Measurements from ENCODE around the gene LRRC71. TPM values are rescaled to one million over a fixed set of nuclear protein-coding genes. Genes with fewer than 3 reads are reported as not detected.

Gene LRRC71
- total and polyA plus RNA-seq, 5 donors from 2014 or later = not detected

DNA sequence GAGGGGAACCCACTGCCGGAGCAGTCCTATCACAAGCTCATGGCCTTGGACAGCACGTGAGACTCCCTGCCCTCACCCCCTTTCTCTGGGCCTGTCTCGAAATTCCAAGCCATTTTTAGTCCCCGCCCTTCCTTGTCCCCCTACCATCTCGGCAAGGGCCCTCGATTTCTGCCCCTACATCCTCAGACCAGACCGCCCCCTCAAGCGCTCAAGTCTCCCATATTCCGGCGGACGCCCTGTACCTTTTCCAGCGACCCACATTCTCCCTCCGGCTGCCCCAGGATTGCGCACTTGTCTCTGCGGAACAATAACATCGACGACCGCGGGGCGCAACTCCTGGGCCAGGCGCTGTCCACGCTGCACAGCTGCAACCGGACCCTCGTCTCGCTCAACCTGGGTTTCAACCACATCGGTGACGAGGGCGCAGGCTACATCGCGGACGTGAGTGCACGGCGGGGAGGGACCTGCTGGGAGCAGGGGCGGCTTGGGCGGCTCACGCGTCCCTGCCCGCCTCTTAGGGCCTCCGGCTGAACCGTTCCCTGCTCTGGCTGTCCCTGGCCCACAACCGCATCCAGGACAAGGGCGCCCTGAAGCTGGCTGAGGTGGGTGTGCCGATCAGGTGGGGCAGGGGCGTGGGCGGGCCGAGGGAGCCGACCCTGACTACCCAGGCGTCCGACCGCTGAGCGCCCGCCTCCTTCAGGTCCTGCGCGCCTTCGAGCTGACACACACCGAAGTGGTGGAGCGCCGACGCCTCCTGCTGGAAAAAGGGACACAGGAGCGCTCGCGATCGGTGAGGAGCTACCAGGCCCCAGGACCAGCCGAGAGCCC, 7.0 kb downstream of the LRRC71 start:
- peaks cover 0 to 33% (median 10%) of the 10 kb centered on the region in 4 donors for H3K4me1 Mint-ChIP-seq
- no peaks in the 10 kb centered on the region for H3K36me3 ChIP-seq (ENCODE audit: control insufficient read depth, insufficient read depth, low read length)
- H3K9me3 Mint-ChIP-seq = peaks cover 0 to 4% (median 0%) of the 10 kb centered on the region in 7 donors
- H3K4me3 ChIP-seq (ENCODE audit: low read depth, low read length) = no peak overlapping the region
- H3K9me3 ChIP-seq (ENCODE audit: control insufficient read depth in 2 of 2, low read length in 2 of 2) = no peaks in the 10 kb centered on the region
- H3K4me1 ChIP-seq (ENCODE audit: control insufficient read depth, insufficient read depth, low read length, poor library complexity, severe bottlenecking) = peaks cover 20% of the 10 kb centered on the region
- peaks cover 86% of the 10 kb centered on the region for H3K27me3 Mint-ChIP-seq
- ATAC-seq (ENCODE audit: low read depth in 2 of 2) (peak; percentile 52 to 67), DNase-seq (peak; percentile 38 to 75 (median 53))
- H3K4me3 Mint-ChIP-seq = peak overlapping the region in 1 of 4 donors; percentile 15
- no peak overlapping the region for H3K27ac Mint-ChIP-seq
- no peak overlapping the region for H3K27ac ChIP-seq (ENCODE audit: insufficient read depth, low read length, poor library complexity, severe bottlenecking)
- H3K27me3 ChIP-seq (ENCODE audit: control insufficient read depth, insufficient read depth, low read length) = peaks cover 23% of the 10 kb centered on the region
- no peaks in the 10 kb centered on the region for H3K36me3 Mint-ChIP-seq

DNA sequence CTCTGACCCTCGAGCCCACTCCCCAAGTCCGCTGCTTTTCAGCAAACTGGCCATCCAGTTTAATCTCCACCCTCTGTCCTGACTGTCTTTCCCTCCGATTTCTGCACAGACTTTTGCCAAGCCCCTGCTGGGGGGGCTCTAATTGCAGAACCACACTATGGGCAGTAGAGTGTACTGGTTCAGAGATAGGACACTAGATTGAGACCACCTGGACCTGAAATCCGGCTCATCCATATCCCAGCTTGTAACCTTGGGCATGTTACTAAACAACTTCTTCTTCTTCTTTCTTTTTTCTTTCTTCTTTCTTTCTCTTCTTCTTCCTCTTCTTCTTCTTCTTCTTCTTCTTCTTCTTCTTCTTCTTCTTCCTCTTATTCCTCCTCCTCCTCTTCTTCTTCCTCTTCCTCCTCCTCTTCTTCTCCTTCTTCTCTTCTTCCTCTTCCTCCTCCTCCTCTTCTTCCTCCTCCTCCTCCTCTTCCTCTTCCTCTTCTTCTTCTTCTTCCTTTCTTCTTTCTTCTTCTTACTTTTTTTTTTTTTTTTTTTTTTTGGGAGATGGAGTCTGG, 7.7 kb downstream of the LRRC71 start:
- Mint-ChIP-seq H3K9me3 (peaks cover 0 to 4% (median 0%) of the 10 kb centered on the region in 7 donors), H3K4me3 (peak overlapping the region in 3 of 4 donors; percentile 15 to 51 (median 16)), H3K27me3 (peaks cover 86% of the 10 kb centered on the region), H3K4me1 (peaks cover 0 to 31% (median 9%) of the 10 kb centered on the region in 4 donors), H3K27ac (no peak overlapping the region), H3K36me3 (no peaks in the 10 kb centered on the region)
- Histone ChIP-seq H3K4me1 (ENCODE audit: control insufficient read depth, insufficient read depth, low read length, poor library complexity, severe bottlenecking) (peaks cover 20% of the 10 kb centered on the region), H3K27me3 (ENCODE audit: control insufficient read depth, insufficient read depth, low read length) (peaks cover 17% of the 10 kb centered on the region), H3K4me3 (ENCODE audit: low read depth, low read length) (no peak overlapping the region), H3K36me3 (ENCODE audit: control insufficient read depth, insufficient read depth, low read length) (no peaks in the 10 kb centered on the region), H3K9me3 (ENCODE audit: control insufficient read depth in 2 of 2, low read length in 2 of 2) (no peaks in the 10 kb centered on the region), H3K27ac (ENCODE audit: insufficient read depth, low read length, poor library complexity, severe bottlenecking) (no peak overlapping the region)
- ATAC-seq (ENCODE audit: low read depth in 2 of 2) = no peak
- no peak for DNase-seq

DNA sequence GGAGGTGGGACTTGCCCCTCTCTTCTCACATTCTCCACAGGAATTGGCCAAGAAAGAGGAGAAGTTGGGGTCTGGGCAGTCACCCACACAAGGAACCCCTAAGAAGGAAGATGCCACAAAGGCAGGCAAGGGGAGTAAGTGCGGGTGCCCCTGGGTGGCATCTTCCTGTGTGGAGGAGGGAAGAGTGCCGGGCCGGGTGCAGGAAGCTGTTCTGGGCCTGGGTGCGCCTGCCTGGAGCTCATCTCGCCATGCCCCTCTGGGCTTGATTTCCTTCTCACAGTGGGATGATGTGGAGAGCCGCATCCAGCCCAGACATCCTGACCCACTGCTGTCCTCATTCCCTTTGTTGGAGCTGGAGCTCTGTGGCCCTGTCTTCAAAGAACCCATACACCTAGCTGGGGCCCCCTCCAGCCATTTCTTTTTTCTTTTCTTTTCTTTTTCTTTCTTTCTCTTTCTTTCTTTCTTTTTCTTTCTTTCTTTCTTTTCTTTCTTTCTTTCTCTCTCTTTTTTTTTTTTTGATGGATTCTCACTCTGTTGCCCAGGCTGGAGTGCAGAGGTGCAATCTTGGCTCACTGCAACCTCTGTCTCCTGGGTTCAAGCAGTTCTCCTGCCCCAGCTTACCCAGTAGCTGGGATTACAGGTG, 9.3 kb downstream of the LRRC71 start:
- H3K4me1 ChIP-seq (ENCODE audit: control insufficient read depth, insufficient read depth, low read length, poor library complexity, severe bottlenecking) = peaks cover 7% of the 10 kb centered on the region
- peaks cover 0 to 23% (median 6%) of the 10 kb centered on the region in 4 donors for H3K4me1 Mint-ChIP-seq
- peaks cover 76% of the 10 kb centered on the region for H3K27me3 Mint-ChIP-seq
- no peak overlapping the region for H3K4me3 Mint-ChIP-seq
- ATAC-seq (ENCODE audit: low read depth in 2 of 2) (no peak), DNase-seq (no peak)
- H3K36me3 ChIP-seq (ENCODE audit: control insufficient read depth, insufficient read depth, low read length) = no peaks in the 10 kb centered on the region
- H3K27ac Mint-ChIP-seq = peak overlapping the region in 1 of 3 donors; percentile 65
- H3K9me3 ChIP-seq (ENCODE audit: control insufficient read depth in 2 of 2, low read length in 2 of 2) = no peaks in the 10 kb centered on the region
- H3K4me3 ChIP-seq (ENCODE audit: low read depth, low read length) = no peak overlapping the region
- no peaks in the 10 kb centered on the region for H3K36me3 Mint-ChIP-seq
- peaks cover 16% of the 10 kb centered on the region for H3K27me3 ChIP-seq (ENCODE audit: control insufficient read depth, insufficient read depth, low read length)
- H3K27ac ChIP-seq (ENCODE audit: insufficient read depth, low read length, poor library complexity, severe bottlenecking) = no peak overlapping the region
- peaks cover 0 to 4% (median 0%) of the 10 kb centered on the region in 7 donors for H3K9me3 Mint-ChIP-seq

DNA sequence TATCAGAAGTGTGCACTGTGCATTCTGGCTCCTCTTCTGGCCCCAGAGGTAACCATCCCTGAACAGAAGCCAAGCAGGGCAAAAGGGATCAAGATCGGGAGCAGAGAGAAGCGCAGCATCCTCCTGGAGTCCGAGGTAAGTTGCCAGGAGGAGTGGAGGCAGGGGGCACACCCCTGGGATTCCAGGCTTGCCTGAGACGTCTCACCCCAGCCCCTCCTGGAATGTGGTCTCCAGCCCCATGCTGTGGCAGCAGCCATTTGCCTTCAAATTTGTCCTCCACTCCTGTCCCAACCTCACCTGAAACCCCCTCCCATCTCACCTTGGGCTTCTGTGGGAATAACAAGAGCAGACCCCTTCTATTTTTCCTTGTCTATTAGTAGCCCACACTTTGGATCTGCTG, 10.1 kb downstream of the LRRC71 start:
- no peak overlapping the region for H3K4me3 ChIP-seq (ENCODE audit: low read depth, low read length)
- ATAC-seq (ENCODE audit: low read depth in 2 of 2) (no peak), DNase-seq (no peak)
- Mint-ChIP-seq H3K9me3 (peaks cover 0 to 4% (median 0%) of the 10 kb centered on the region in 7 donors), H3K4me1 (peaks cover 0 to 19% (median 6%) of the 10 kb centered on the region in 4 donors), H3K27ac (no peak overlapping the region), H3K27me3 (peaks cover 69% of the 10 kb centered on the region), H3K4me3 (no peak overlapping the region), H3K36me3 (no peaks in the 10 kb centered on the region)
- peaks cover 7% of the 10 kb centered on the region for H3K4me1 ChIP-seq (ENCODE audit: control insufficient read depth, insufficient read depth, low read length, poor library complexity, severe bottlenecking)
- H3K9me3 ChIP-seq (ENCODE audit: control insufficient read depth in 2 of 2, low read length in 2 of 2) = no peaks in the 10 kb centered on the region
- H3K36me3 ChIP-seq (ENCODE audit: control insufficient read depth, insufficient read depth, low read length) = no peaks in the 10 kb centered on the region
- H3K27ac ChIP-seq (ENCODE audit: insufficient read depth, low read length, poor library complexity, severe bottlenecking) = no peak overlapping the region
- H3K27me3 ChIP-seq (ENCODE audit: control insufficient read depth, insufficient read depth, low read length) = peaks cover 13% of the 10 kb centered on the region

DNA sequence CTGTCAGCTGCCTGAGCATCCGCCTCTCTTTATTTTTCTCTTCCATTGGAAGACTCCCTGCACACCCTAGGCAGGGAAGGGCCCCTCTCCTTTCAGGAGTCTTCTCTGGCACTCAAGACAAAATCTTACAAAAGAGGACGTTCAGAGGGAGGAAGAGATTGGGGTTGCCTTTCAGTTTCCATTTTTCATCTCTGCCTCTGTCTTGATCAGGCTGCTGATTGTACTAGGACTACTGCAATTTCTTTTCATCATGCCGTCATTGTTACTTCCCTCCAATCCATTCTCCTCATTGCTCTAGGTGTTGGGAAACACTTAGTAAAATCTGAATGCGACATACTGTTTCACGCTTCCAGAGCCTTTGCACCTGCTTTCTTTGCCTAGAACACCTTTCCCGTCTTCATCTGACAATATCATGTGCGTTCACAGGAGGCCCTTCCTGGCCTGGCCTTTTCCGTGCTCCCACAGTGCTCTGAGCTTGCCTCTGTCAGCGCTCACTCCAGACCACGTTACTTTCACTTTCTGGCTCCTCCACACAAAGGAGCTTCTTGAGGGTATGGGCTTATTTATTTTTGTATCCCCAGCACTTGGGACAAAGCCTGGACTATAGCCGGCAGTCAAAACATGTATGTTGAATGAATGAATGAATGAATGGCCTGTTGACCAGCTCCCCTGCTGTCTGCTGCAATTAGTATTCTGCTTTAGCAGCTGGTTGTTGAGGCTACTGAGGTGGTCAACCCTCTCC, 10.9 kb downstream of the LRRC71 start:
- H3K27ac ChIP-seq (ENCODE audit: insufficient read depth, low read length, poor library complexity, severe bottlenecking) = no peak overlapping the region
- H3K27me3 ChIP-seq (ENCODE audit: control insufficient read depth, insufficient read depth, low read length) = peaks cover 7% of the 10 kb centered on the region
- H3K36me3 ChIP-seq (ENCODE audit: control insufficient read depth, insufficient read depth, low read length) = no peaks in the 10 kb centered on the region
- ATAC-seq (ENCODE audit: low read depth in 2 of 2) (no peak), DNase-seq (no peak)
- Mint-ChIP-seq H3K27me3 (peaks cover 61% of the 10 kb centered on the region), H3K27ac (peak overlapping the region in 2 of 3 donors; percentile 30 to 58), H3K4me1 (peaks cover 0 to 17% (median 5%) of the 10 kb centered on the region in 4 donors), H3K4me3 (no peak overlapping the region), H3K9me3 (peaks cover 0 to 4% (median 0%) of the 10 kb centered on the region in 7 donors), H3K36me3 (no peaks in the 10 kb centered on the region)
- peaks cover 7% of the 10 kb centered on the region for H3K4me1 ChIP-seq (ENCODE audit: control insufficient read depth, insufficient read depth, low read length, poor library complexity, severe bottlenecking)
- H3K9me3 ChIP-seq (ENCODE audit: control insufficient read depth in 2 of 2, low read length in 2 of 2) = no peaks in the 10 kb centered on the region
- H3K4me3 ChIP-seq (ENCODE audit: low read depth, low read length) = no peak overlapping the region

DNA sequence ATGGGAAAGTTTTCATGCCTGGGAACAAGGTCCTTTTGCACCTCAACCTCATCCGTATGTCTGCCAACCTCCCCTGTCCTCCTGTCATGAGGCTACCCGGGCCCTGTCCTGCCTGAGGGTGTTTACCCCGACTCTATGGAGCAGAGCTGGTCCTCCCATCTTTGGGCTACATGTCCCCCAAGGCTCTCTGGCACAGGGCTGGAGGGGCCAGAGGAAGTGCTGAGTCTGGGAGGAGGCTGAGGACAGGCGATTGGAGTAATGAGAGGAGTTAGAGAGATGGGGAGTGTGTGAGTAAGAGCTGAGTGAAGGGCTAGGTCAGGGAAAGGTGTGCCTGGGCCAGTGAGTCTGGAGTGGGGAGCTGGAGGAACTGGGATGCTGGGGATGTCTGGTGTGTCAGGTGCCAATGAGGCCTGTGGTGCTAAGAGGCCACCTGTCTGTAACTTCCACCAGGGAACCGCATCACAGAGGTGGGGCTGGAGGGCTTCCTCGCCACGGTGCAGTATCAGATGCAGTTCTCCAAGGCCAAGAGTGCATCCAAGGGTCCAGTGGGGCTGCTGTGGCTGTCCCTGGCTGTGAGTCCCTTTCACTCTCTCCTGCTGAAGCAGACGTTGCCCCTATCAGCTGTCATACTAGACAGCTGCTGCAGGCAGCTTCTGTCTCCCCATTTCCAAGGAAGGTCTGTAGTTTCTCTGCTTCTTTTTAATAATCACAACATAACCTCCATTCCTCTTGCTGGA, 11.7 kb downstream of the LRRC71 start:
- Histone ChIP-seq H3K4me1 (ENCODE audit: control insufficient read depth, insufficient read depth, low read length, poor library complexity, severe bottlenecking) (peaks cover 7% of the 10 kb centered on the region), H3K4me3 (ENCODE audit: low read depth, low read length) (no peak overlapping the region), H3K27me3 (ENCODE audit: control insufficient read depth, insufficient read depth, low read length) (peaks cover 3% of the 10 kb centered on the region), H3K9me3 (ENCODE audit: control insufficient read depth in 2 of 2, low read length in 2 of 2) (no peaks in the 10 kb centered on the region), H3K27ac (ENCODE audit: insufficient read depth, low read length, poor library complexity, severe bottlenecking) (no peak overlapping the region), H3K36me3 (ENCODE audit: control insufficient read depth, insufficient read depth, low read length) (no peaks in the 10 kb centered on the region)
- H3K4me3 Mint-ChIP-seq = peak overlapping the region in 1 of 4 donors; percentile 3
- H3K36me3 Mint-ChIP-seq = no peaks in the 10 kb centered on the region
- ATAC-seq (ENCODE audit: low read depth in 2 of 2) = no peak
- H3K4me1 Mint-ChIP-seq = peaks cover 0 to 15% (median 5%) of the 10 kb centered on the region in 4 donors
- peaks cover 58% of the 10 kb centered on the region for H3K27me3 Mint-ChIP-seq
- DNase-seq = no peak
- peak overlapping the region in 1 of 3 donors; percentile 30 for H3K27ac Mint-ChIP-seq
- H3K9me3 Mint-ChIP-seq = peaks cover 0 to 4% (median 0%) of the 10 kb centered on the region in 7 donors

DNA sequence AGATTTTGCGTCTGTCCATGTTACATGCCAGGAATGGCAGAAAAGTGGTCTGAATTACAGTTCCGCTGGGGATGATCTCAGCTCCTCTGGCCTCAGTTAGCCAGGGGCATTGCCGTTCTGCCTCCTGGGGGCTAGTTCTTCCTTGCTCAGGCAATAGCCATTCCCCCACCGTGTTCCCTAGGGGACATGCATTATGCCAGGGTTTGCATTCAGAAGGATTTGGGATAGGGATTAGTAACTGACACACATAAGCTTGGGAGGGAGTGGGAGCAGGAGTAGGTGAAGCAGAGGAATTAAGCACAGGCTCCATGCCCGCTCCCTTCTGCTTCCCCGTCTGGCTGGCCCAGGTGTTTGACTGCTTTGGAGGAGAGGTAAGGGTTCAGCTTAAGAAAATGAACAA, 12.7 kb downstream of the LRRC71 start:
- H3K36me3 Mint-ChIP-seq = peaks cover under 1% of the 10 kb centered on the region
- no peak for DNase-seq
- no peak for ATAC-seq (ENCODE audit: low read depth in 2 of 2)
- H3K4me3 ChIP-seq (ENCODE audit: low read depth, low read length) = no peak overlapping the region
- H3K27me3 Mint-ChIP-seq = peaks cover 49% of the 10 kb centered on the region
- H3K27ac ChIP-seq (ENCODE audit: insufficient read depth, low read length, poor library complexity, severe bottlenecking) = no peak overlapping the region
- no peak overlapping the region for H3K4me3 Mint-ChIP-seq
- H3K9me3 ChIP-seq (ENCODE audit: control insufficient read depth in 2 of 2, low read length in 2 of 2) = no peaks in the 10 kb centered on the region
- H3K36me3 ChIP-seq (ENCODE audit: control insufficient read depth, insufficient read depth, low read length) = no peaks in the 10 kb centered on the region
- peaks cover 0 to 8% (median 3%) of the 10 kb centered on the region in 4 donors for H3K4me1 Mint-ChIP-seq
- H3K27ac Mint-ChIP-seq = peak overlapping the region in 1 of 3 donors; percentile 39
- H3K4me1 ChIP-seq (ENCODE audit: control insufficient read depth, insufficient read depth, low read length, poor library complexity, severe bottlenecking) = no peaks in the 10 kb centered on the region
- peaks cover 0 to 2% (median 0%) of the 10 kb centered on the region in 7 donors for H3K9me3 Mint-ChIP-seq
- peaks cover 3% of the 10 kb centered on the region for H3K27me3 ChIP-seq (ENCODE audit: control insufficient read depth, insufficient read depth, low read length)

Data from CD4-positive, CD25-positive, alpha-beta regulatory T cell (primary cell).